CD4-positive, alpha-beta T cell treated with Interleukin-10 for 1 hour (primary cell): ENCODE measurements around the gene PAX9.
"Not testable (repeated sequence)": the region's sequence is repeated elsewhere in the genome, so short reads cannot be mapped to it uniquely, and the experiment has no call there.

Experiments used
- DNase-seq: peaks from one replicate; pipeline ENCODE4 v3.0.0-alpha.2; 2020

The PAX9 gene

GRCh38 chr14:36676236-36676635 is 14.6 kb downstream of the PAX9 start:
- DNase-seq = no peak

GRCh38 chr14:36682338-36682737 is 20.7 kb downstream of the PAX9 start:
- no peak for DNase-seq

- DNase-seq = no peak
Measured at GRCh38 chr14:36683083-36683724, 21.5 kb downstream of the PAX9 start.

GRCh38 chr14:36684946-36685345 is 23.3 kb downstream of the PAX9 start:
- DNase-seq = no peak

- DNase-seq = no peak
Measured at GRCh38 chr14:36690311-36691040, 28.8 kb downstream of the PAX9 start.

GRCh38 chr14:36699420-36699819 is 37.8 kb downstream of the PAX9 start:
- DNase-seq = not testable (repeated sequence)

- no peak for DNase-seq
Measured at GRCh38 chr14:36700651-36701050, 39.0 kb downstream of the PAX9 start.

- no peak for DNase-seq
Measured at GRCh38 chr14:36701132-36701531, 39.5 kb downstream of the PAX9 start.

GRCh38 chr14:36702474-36702873 is 40.8 kb downstream of the PAX9 start:
- no peak for DNase-seq

- no peak for DNase-seq
Measured at GRCh38 chr14:36707570-36707969, 45.9 kb downstream of the PAX9 start.

- no peak for DNase-seq
Measured at GRCh38 chr14:36713960-36714703, 52.5 kb downstream of the PAX9 start.

- no peak for DNase-seq
Measured at GRCh38 chr14:36716614-36717184, 55.0 kb downstream of the PAX9 start.

GRCh38 chr14:36717363-36717762 is 55.7 kb downstream of the PAX9 start:
- no peak for DNase-seq

GRCh38 chr14:36718216-36718615 is 56.6 kb downstream of the PAX9 start:
- DNase-seq = no peak

GRCh38 chr14:36719823-36720222 is 58.2 kb downstream of the PAX9 start:
- DNase-seq = no peak

- DNase-seq = no peak
Measured at GRCh38 chr14:36720657-36721056, 59.0 kb downstream of the PAX9 start.

GRCh38 chr14:36721877-36722276 is 60.2 kb downstream of the PAX9 start:
- DNase-seq = no peak

- no peak for DNase-seq
Measured at GRCh38 chr14:36723530-36723929, 61.9 kb downstream of the PAX9 start.

GRCh38 chr14:36724162-36724561 is 62.5 kb downstream of the PAX9 start:
- no peak for DNase-seq

- no peak for DNase-seq
Measured at GRCh38 chr14:36726128-36726527, 64.5 kb downstream of the PAX9 start.
